Posterior cingulate gyrus (tissue), 11 donors: ENCODE results near the gene RSRC1.

ENCODE experiments used
- DNase-seq, 10 donors: peaks; one replicate each; pipeline versions ENCODE4 v3.0.0 to v3.0.0-alpha.2; 2020 to 2021; ENCODE audit warnings: mixed read lengths in 3 of 10
- intact Hi-C: fragments of 100-400 bp; cut with DNase I; formaldehyde crosslinking; loops from one replicate; pipeline ENCODE4 v1.15.1; 2023

Gene RSRC1

GRCh38 chr3:158443632-158444031, 333.7 kb downstream of the RSRC1 start:
- intact Hi-C loops = no loop called here
- DNase-seq = no peak

- DNase-seq = no peak
- intact Hi-C loops = no loop called here
These were observed 337.5 kb downstream of the RSRC1 start for GRCh38 chr3:158447408-158447807.

GRCh38 chr3:158451405-158452055, 341.6 kb downstream of the RSRC1 start:
- intact Hi-C loops = no loop called here
- no peak for DNase-seq

GRCh38 chr3:158452334-158452733, 342.4 kb downstream of the RSRC1 start:
- DNase-seq = no peak
- intact Hi-C loops = no loop called here

- DNase-seq = no peak
- intact Hi-C loops = no loop called here
These were observed 343.1 kb downstream of the RSRC1 start for GRCh38 chr3:158453004-158453403.

GRCh38 chr3:158453865-158454264, 344.0 kb downstream of the RSRC1 start:
- no peak for DNase-seq
- intact Hi-C loops = no loop called here

- intact Hi-C loops = no loop called here
- DNase-seq = peak in 1 of 10 donors; percentile 26
These were observed 345.5 kb downstream of the RSRC1 start for GRCh38 chr3:158455406-158455805.

- DNase-seq = no peak
- intact Hi-C loops = no loop called here
These were observed 346.2 kb downstream of the RSRC1 start for GRCh38 chr3:158456114-158456513.

- intact Hi-C loops = no loop called here
- no peak for DNase-seq
These were observed 348.6 kb downstream of the RSRC1 start for GRCh38 chr3:158458464-158458863.

- intact Hi-C loops = no loop called here
- no peak for DNase-seq
These were observed 351.0 kb downstream of the RSRC1 start for GRCh38 chr3:158460926-158461325.

GRCh38 chr3:158463556-158463955, 353.7 kb downstream of the RSRC1 start:
- intact Hi-C loops = no loop called here
- DNase-seq = no peak

- DNase-seq = no peak
- intact Hi-C loops = no loop called here
These were observed 355.2 kb downstream of the RSRC1 start for GRCh38 chr3:158465074-158465473.

GRCh38 chr3:158470944-158471638, 361.2 kb downstream of the RSRC1 start:
- intact Hi-C loops = no loop called here
- no peak for DNase-seq

GRCh38 chr3:158471639-158472294, 361.9 kb downstream of the RSRC1 start:
- no peak for DNase-seq
- intact Hi-C loops = no loop called here

- DNase-seq = no peak
- intact Hi-C loops = no loop called here
These were observed 369.2 kb downstream of the RSRC1 start for GRCh38 chr3:158479051-158479450.

GRCh38 chr3:158483701-158484235, 373.9 kb downstream of the RSRC1 start:
- intact Hi-C loops = no loop called here
- DNase-seq = no peak

GRCh38 chr3:158486200-158486599, 376.3 kb downstream of the RSRC1 start:
- intact Hi-C loops = no loop called here
- no peak for DNase-seq

GRCh38 chr3:158488670-158489069, 378.8 kb downstream of the RSRC1 start:
- intact Hi-C loops = no loop called here
- DNase-seq = no peak

GRCh38 chr3:158489181-158489580, 379.3 kb downstream of the RSRC1 start:
- no peak for DNase-seq
- intact Hi-C loops = no loop called here

GRCh38 chr3:158491968-158492367, 382.1 kb downstream of the RSRC1 start:
- intact Hi-C loops = no loop called here
- no peak for DNase-seq

- intact Hi-C loops = no loop called here
- peak in 3 of 10 donors; percentile 9 to 61 (median 19) for DNase-seq
These were observed 382.8 kb downstream of the RSRC1 start for GRCh38 chr3:158492685-158493084.

- intact Hi-C loops = no loop called here
- DNase-seq = no peak
These were observed 384.0 kb downstream of the RSRC1 start for GRCh38 chr3:158493931-158494330.
